ENCODE measurements around the gene DPYSL3. TPM values are rescaled to one million over a fixed set of nuclear protein-coding genes. Genes with fewer than 3 reads are reported as not detected.

Gene DPYSL3
- total RNA-seq, 1 donor from 2014 or later, result 102 TPM

DNA sequence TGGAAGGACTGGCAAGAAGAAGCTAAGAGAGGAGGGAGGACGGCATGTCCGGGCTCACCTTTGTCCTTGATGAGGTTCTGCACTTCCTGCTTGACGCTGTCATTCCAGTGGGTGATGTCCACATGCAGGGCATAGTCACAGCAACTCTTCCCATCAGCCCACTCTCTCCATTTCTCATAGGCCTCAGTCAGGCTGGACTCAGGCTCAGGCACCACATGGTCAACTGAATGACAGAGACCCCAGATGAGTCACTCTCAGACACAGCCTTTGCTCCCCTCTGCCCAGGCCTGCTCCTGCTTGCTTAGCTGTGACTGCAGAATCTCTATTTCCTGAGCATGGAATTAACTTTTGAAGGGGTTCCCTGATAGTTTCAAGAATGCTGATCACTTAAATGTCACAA lies 94.2 kb downstream of the DPYSL3 start:
- TF ChIP-seq, protein P1, sequence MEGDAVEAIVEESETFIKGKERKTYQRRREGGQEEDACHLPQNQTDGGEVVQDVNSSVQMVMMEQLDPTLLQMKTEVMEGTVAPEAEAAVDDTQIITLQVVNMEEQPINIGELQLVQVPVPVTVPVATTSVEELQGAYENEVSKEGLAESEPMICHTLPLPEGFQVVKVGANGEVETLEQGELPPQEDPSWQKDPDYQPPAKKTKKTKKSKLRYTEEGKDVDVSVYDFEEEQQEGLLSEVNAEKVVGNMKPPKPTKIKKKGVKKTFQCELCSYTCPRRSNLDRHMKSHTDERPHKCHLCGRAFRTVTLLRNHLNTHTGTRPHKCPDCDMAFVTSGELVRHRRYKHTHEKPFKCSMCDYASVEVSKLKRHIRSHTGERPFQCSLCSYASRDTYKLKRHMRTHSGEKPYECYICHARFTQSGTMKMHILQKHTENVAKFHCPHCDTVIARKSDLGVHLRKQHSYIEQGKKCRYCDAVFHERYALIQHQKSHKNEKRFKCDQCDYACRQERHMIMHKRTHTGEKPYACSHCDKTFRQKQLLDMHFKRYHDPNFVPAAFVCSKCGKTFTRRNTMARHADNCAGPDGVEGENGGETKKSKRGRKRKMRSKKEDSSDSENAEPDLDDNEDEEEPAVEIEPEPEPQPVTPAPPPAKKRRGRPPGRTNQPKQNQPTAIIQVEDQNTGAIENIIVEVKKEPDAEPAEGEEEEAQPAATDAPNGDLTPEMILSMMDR (conservative IDR thresholded peaks at IDR 0.05), result no peak
- no peak overlapping the region for H3K4me3 Mint-ChIP-seq
- H3K9me3 Mint-ChIP-seq, result no peaks in the 10 kb centered on the region
- H3K27me3 Mint-ChIP-seq (ENCODE audit: low read depth), result no peaks in the 10 kb centered on the region
- H3K4me1 Mint-ChIP-seq, result peaks cover 9% of the 10 kb centered on the region
- no peak overlapping the region for H3K27ac Mint-ChIP-seq (ENCODE audit: unreplicated experiment)
- H3K36me3 Mint-ChIP-seq (ENCODE audit: low read depth), result peaks cover 22% of the 10 kb centered on the region
- no peak for DNase-seq (ENCODE audit: low read depth, low spot score)

DNA sequence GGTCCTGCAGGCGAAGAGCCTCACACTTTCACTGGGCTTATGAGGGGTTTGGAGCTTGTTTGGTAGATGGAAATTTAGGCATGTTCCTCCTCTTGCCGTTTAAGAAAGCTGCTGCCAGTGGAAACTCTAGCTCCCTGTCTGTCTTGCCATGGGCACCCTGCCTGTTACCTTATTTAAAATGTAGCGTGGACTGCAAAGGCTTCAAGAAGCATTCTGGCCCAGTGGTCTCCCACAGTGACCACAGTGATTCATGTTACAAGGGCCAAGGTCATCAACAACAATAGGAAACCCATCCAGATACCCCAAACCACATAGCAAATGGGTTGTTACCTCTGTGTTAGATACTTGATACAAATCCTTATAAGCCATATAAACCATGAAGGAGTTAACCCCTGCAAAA lies 96.6 kb downstream of the DPYSL3 start:
- Mint-ChIP-seq H3K36me3 (ENCODE audit: low read depth) (peaks cover 26% of the 10 kb centered on the region), H3K27me3 (ENCODE audit: low read depth) (no peaks in the 10 kb centered on the region)

GRCh38 chr5:147412561-147412960 lies 97.3 kb downstream of the DPYSL3 start:
- Mint-ChIP-seq H3K27ac (ENCODE audit: unreplicated experiment) (no peak overlapping the region), H3K4me3 (no peak overlapping the region), H3K36me3 (ENCODE audit: low read depth) (peaks cover 22% of the 10 kb centered on the region), H3K4me1 (peaks cover 9% of the 10 kb centered on the region), H3K9me3 (no peaks in the 10 kb centered on the region), H3K27me3 (ENCODE audit: low read depth) (no peaks in the 10 kb centered on the region)
- DNase-seq (ENCODE audit: low read depth, low spot score), result no peak
- TF ChIP-seq, protein P1 (conservative IDR thresholded peaks at IDR 0.05), result no peak

More for the DNA sequence above, 96.6 kb downstream of the DPYSL3 start:
- peaks cover 9% of the 10 kb centered on the region for H3K4me1 Mint-ChIP-seq
- H3K9me3 Mint-ChIP-seq, result no peaks in the 10 kb centered on the region
- no peak overlapping the region for H3K4me3 Mint-ChIP-seq
- DNase-seq (ENCODE audit: low read depth, low spot score), result no peak
- TF ChIP-seq, protein P1 (conservative IDR thresholded peaks at IDR 0.05), result no peak
- no peak overlapping the region for H3K27ac Mint-ChIP-seq (ENCODE audit: unreplicated experiment)

DNA sequence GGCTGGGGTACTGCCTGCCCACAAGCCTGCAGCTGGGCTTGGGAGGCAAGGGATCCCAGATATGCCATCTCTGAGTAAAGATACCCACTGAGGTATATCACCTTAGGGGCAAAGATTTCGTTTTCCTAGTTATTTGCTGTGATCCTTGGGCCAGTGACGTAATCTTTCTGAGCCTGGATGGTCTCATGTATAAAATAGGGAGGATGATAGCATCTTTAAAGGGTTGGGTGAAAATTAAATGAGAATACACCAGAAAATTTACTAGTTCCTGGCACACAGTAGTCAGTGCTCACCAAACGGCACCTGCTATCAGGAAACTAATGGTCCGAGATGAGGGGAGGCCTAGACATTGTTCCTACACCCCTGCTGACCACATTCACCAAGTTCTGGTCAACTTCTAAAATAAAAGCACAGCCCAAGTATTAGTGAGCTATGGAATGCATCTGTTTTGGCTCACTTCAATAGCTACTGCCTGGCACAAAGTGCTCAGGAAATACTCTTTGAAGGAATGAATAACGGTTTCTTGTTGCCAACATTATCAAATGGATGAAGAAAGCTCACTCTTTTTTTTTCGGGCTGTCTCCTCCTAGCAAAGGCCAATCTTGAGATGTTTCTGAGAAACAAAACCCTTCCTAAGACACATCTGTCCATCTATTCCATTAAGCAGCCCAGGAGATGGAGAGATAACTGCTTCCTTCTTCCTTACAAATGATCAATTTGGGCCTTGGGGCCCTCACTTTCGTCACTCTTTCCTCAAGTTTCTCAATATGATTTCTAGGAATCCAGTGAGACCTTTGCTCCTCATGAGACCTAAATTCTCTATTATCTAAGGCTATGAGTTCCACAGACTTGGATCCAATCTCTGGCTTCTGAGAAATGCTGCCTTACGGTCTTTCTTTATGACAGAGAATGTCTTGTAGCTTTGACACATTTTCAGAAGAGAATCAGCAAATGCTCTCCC lies 98.2 kb downstream of the DPYSL3 start:
- no peak overlapping the region for H3K4me3 Mint-ChIP-seq
- H3K36me3 Mint-ChIP-seq (ENCODE audit: low read depth), result peaks cover 20% of the 10 kb centered on the region
- H3K4me1 Mint-ChIP-seq, result peaks cover 6% of the 10 kb centered on the region
- no peak for DNase-seq (ENCODE audit: low read depth, low spot score)
- H3K9me3 Mint-ChIP-seq, result no peaks in the 10 kb centered on the region
- H3K27ac Mint-ChIP-seq (ENCODE audit: unreplicated experiment), result no peak overlapping the region
- TF ChIP-seq, protein P1 (conservative IDR thresholded peaks at IDR 0.05), result no peak
- H3K27me3 Mint-ChIP-seq (ENCODE audit: low read depth), result no peaks in the 10 kb centered on the region

DNA sequence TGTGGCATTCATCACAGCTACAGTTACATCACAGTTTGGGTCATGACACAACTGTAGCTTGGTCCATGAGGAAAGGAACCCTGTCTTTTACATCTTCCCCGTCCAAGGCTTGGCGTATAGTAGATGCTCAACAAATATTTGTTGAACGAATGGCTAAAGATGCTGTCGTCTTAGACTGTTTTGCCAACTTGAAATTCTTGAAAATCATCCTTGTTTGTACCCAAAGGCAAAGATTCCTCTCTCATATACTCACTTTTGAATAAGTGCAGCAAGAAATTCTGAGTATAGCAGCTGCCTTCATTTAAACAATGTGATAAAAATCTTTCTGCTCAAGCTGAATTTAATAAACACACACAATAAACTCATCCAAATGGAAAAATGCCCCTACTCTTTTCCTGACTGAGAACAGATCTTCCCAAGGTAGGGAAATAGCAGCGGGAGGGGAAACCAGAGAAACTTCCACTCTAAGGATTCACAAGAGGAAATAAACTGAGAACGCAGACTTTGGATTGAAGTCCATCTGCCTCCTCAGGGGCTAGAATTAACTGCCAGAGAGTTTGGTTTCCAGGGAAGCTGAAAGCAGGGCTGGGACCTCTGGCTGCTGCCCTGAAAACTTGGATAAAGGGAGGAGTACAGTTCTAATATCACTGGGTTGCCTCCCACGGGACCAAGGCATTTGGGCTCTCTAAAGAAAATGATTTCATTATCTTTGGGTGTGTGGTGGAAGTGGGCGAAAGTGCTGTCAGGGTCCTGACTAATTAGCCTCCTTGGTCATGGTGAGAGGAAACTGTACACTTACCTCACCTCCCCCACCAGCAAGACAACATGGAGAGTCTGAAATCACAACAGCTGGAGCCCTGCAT lies 99.1 kb downstream of the DPYSL3 start:
- no peaks in the 10 kb centered on the region for H3K9me3 Mint-ChIP-seq
- no peak for DNase-seq (ENCODE audit: low read depth, low spot score)
- H3K4me3 Mint-ChIP-seq, result no peak overlapping the region
- no peaks in the 10 kb centered on the region for H3K27me3 Mint-ChIP-seq (ENCODE audit: low read depth)
- peaks cover 19% of the 10 kb centered on the region for H3K36me3 Mint-ChIP-seq (ENCODE audit: low read depth)
- no peaks in the 10 kb centered on the region for H3K4me1 Mint-ChIP-seq
- TF ChIP-seq, protein P1 (conservative IDR thresholded peaks at IDR 0.05), result no peak
- no peak overlapping the region for H3K27ac Mint-ChIP-seq (ENCODE audit: unreplicated experiment)

Data from neural crest cell (in vitro differentiated cells).